AG04449 (cell line): Measurements from ENCODE around the gene ABRACL.

Experiments
- CTCF ChIA-PET: fragments of 350-600 bp; formaldehyde crosslinking; extraction: SDS; loops from one replicate; lab custom pipeline; 2021; ENCODE audit warnings: antibody characterized with exemption; lab: Yijun Ruan, JAX
- POLR2A ChIA-PET: fragments of 400-600, 350-600 bp; formaldehyde crosslinking; extraction: SDS; loops from one replicate; lab custom pipeline; 2020; ENCODE audit warnings: antibody characterized with exemption, inconsistent platforms; lab: Yijun Ruan, JAX
- DNase-seq: peaks from one replicate; pipeline ENCODE4 v3.0.0-alpha.2; 2010; ENCODE audit warnings: low read depth, low spot score
- H3K4me3 ChIP-seq: 2 replicates; pipeline ENCODE4 v1.5.1; 2011; ENCODE audit warnings: low read depth, mild to moderate bottlenecking, control low read depth, low read length
- TF ChIP-seq, protein P1 (sequence below): IDR thresholded peaks from one replicate; pipeline ENCODE4 v1.5.1; 2011; ENCODE audit warnings: mild to moderate bottlenecking, moderate library complexity, low read length, control low read depth, inconsistent platforms; ENCODE audit not compliant: insufficient read depth; ENCODE audit errors: missing control alignments

The ABRACL gene

DNA sequence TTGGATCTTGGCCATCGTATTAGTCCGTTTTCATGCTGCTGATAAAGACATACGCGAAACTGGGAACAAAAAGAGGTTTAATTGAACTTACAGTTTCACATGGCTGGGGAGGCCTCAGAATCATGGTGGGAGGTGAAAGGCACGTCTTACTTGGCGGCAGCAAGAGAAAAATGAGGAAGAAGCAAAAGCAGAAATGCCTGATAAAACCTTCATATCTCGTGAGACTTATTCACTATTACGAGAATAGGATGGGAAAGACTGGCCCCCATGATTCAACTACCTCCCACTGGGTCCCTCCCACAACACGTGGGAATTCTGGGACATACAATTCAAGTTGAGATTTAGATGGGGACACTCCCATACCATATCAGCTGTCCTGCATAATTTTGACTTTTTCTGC is 20.4 kb upstream of the ABRACL start:
- POLR2A ChIA-PET: no interaction called here
- CTCF ChIA-PET: interaction anchor here (2.5 kb wide), 1 partner anchor 19 kb away, joined by 6 read pairs; no protein-coding TSS in a partner anchor
- H3K4me3 ChIP-seq: no peak overlapping the region
- TF ChIP-seq, protein P1, sequence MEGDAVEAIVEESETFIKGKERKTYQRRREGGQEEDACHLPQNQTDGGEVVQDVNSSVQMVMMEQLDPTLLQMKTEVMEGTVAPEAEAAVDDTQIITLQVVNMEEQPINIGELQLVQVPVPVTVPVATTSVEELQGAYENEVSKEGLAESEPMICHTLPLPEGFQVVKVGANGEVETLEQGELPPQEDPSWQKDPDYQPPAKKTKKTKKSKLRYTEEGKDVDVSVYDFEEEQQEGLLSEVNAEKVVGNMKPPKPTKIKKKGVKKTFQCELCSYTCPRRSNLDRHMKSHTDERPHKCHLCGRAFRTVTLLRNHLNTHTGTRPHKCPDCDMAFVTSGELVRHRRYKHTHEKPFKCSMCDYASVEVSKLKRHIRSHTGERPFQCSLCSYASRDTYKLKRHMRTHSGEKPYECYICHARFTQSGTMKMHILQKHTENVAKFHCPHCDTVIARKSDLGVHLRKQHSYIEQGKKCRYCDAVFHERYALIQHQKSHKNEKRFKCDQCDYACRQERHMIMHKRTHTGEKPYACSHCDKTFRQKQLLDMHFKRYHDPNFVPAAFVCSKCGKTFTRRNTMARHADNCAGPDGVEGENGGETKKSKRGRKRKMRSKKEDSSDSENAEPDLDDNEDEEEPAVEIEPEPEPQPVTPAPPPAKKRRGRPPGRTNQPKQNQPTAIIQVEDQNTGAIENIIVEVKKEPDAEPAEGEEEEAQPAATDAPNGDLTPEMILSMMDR: no peak
- DNase-seq: no peak

DNA sequence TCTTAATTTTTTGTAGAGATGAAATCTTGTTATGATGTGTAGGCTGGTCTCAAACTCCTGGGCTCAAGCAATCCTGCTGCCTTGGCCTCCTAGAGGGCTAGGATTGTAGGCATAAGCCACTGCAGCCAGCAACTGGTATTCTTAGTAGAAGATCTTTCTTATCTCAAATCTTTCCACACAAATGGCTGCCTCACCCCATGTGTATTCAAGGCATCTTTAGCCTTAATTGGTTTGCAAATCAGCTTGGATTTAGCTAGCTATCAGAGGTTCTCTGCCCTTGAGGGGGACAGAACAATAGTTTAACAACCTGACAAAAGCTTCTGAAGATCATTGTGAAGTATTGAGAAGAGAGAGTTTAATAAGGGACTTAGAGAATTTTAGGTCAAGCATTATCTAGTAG is 17.9 kb upstream of the ABRACL start:
- ChIA-PET POLR2A (no interaction called here), CTCF (interaction anchor here (1.0 to 1.8 kb wide), 3 partner anchors 22 to 195 kb away, joined by 3 to 9 read pairs (median 5); no protein-coding TSS in a partner anchor)
- TF ChIP-seq, protein P1: no peak
- DNase-seq: no peak
- no peak overlapping the region for H3K4me3 ChIP-seq

- ChIA-PET POLR2A (no interaction called here), CTCF (interaction anchor here (0.6 to 1.4 kb wide), 3 partner anchors 8 to 23 kb away, joined by 3 to 9 read pairs (median 3); no protein-coding TSS in a partner anchor)
- no peak overlapping the region for H3K4me3 ChIP-seq
- DNase-seq: no peak
- TF ChIP-seq, protein P1: no peak
These were observed 16.6 kb upstream of the ABRACL start for GRCh38 chr6:139011980-139012379.

DNA sequence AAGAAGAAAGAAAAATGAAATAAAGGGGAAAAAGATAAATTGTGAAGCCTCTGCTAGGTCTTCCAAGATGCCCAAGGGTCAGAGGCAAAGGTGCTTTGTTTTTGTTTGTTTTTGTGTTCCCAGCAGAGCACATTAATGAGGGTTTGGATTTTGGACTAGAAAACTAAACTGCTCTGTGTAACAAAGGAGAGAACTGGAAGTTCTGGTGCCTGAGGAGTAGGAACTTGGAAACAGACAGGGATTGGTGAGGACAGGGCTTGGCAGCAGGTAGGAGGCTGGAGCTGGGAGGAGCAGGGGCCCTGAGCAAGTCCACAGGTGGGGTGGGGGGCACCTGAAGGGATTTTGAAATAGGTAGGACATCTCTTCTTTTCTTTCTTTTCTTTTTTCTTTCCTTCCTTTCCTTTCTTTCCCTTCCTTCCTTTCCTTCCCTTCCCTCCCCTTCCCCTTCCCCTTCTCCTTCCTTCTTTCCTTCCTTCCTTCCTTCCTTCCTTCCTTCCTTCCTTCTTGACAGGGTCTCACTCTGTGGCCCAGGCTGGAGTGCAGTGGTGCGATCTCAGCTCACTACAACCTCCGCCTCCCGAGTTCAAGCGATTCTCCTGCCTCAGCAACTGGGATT is 15.3 kb upstream of the ABRACL start:
- ChIA-PET POLR2A (no interaction called here), CTCF (no interaction called here)
- DNase-seq: no peak
- TF ChIP-seq, protein P1: no peak
- no peak overlapping the region for H3K4me3 ChIP-seq

GRCh38 chr6:139014945-139015344 is 13.6 kb upstream of the ABRACL start:
- ChIA-PET POLR2A (no interaction called here), CTCF (interaction anchor here (3.3 kb wide), 1 partner anchor 26 kb away, joined by 19 read pairs; the partner anchor contains the start of gene REPS1)
- TF ChIP-seq, protein P1: no peak
- H3K4me3 ChIP-seq: no peak overlapping the region
- no peak for DNase-seq

- DNase-seq: no peak
- TF ChIP-seq, protein P1: no peak
- ChIA-PET POLR2A (no interaction called here), CTCF (interaction anchor here (0.9 to 3.3 kb wide), 2 partner anchors 28 to 96 kb away, joined by 3 to 19 read pairs; partner anchors contain the start of gene REPS1)
- H3K4me3 ChIP-seq: no peak overlapping the region
These were observed 12.0 kb upstream of the ABRACL start for GRCh38 chr6:139016337-139017213.
